WTC11 (cell line): ENCODE data around the gene ACSL1.

Experiments
- CTCF ChIP-seq: fragments of 200-600 bp; IDR thresholded peaks from 2 replicates; pipeline ENCODE4 v1.8.0; 2022; ENCODE audit warnings: antibody characterized with exemption
- JUN ChIP-seq: sonication (generic); formaldehyde crosslinking; IDR thresholded peaks from 2 replicates; pipeline ENCODE4 v1.8.0; 2023; ENCODE audit warnings: mild to moderate bottlenecking, missing genetic modification reagents
- SMAD4 ChIP-seq: sonication (generic); formaldehyde crosslinking; IDR thresholded peaks from 2 replicates; pipeline ENCODE4 v1.8.0; 2022; ENCODE audit warnings: mild to moderate bottlenecking, missing genetic modification reagents
- TEAD4 ChIP-seq: sonication (generic); formaldehyde crosslinking; IDR thresholded peaks from 2 replicates; pipeline ENCODE4 v1.8.0; 2022; ENCODE audit warnings: mild to moderate bottlenecking, missing genetic modification reagents
- ZNF138 ChIP-seq: sonication (generic); formaldehyde crosslinking; conservative IDR thresholded peaks from 2 replicates; pipeline ENCODE4 v1.8.1; 2022; ENCODE audit warnings: mild to moderate bottlenecking, moderate library complexity, missing genetic modification reagents

DNA sequence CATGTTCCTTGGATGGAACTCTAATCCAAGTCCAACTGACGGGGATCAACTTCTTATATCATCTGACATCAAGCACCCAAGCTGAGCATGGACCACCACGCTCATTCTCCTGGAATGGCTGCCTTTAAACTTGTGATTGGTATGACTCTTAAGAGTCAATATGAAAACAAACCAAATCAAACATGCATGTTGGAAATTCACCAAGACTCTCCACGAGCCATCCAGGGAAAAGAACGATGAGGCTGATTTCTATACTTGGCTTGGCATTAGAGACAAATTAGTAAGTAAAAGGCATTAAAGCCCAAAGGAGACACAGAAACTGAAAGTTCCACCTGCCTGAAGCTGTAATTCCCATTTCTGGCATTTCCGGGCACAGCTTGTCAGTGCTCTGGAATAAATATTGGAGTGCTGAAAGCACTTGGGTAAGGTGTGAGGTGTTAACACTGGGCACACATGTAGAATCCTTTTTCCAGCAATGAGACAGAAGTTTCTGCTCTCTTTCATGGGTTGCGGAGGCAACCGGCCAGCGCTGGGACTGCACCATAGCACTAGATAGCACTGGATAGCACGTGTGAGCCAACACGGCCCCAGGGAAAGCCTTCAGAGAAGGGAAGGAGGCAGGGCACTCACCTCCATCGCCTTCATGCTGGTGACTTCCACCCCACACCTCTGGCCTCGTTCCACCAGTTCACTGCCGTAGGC is 49.8 kb downstream of the ACSL1 start:
- TF ChIP-seq CTCF (no peak), ZNF138 (no peak), TEAD4 (no peak), JUN (CRISPR knock-in tag) (no peak), SMAD4 (CRISPR knock-in tag) (no peak)
